Hepatocyte (in vitro differentiated cells): ENCODE data around the gene ANKRD44. TPM values are rescaled to one million over a fixed set of nuclear protein-coding genes. Genes with fewer than 3 reads are reported as not detected.

ENCODE experiments used
- DNase-seq: peaks from one replicate; pipeline ENCODE4 v3.0.0-alpha.2; 2016; ENCODE audit warnings: low spot score
- H2AFZ ChIP-seq: fragments of 200-600 bp; sonication (generic); 2 replicates; pipeline ENCODE4 v1.6.0; 2016; ENCODE audit warnings: antibody characterized with exemption, mild to moderate bottlenecking
- H3K27ac ChIP-seq: fragments of 200-600 bp; sonication (generic); 2 replicates; pipeline ENCODE4 v1.5.1; 2016; ENCODE audit warnings: mild to moderate bottlenecking
- H3K27me3 ChIP-seq: fragments of 200-600 bp; sonication (generic); 2 replicates; pipeline ENCODE4 v1.6.1; 2016
- H3K36me3 ChIP-seq: fragments of 200-600 bp; sonication (generic); replicated peaks from 2 replicates; pipeline ENCODE4 v1.5.1; 2016; ENCODE audit warnings: low read depth; ENCODE audit not compliant: insufficient read depth
- H3K4me1 ChIP-seq: fragments of 200-600 bp; sonication (generic); 2 replicates; pipeline ENCODE4 v1.5.1; 2016; ENCODE audit warnings: mild to moderate bottlenecking, moderate library complexity; ENCODE audit not compliant: insufficient read depth
- H3K4me2 ChIP-seq: fragments of 200-600 bp; sonication (generic); 2 replicates; pipeline ENCODE4 v1.6.0; 2016
- H3K4me3 ChIP-seq: fragments of 200-600 bp; sonication (generic); 2 replicates; pipeline ENCODE4 v1.5.1; 2016; ENCODE audit warnings: mild to moderate bottlenecking
- H3K79me2 ChIP-seq: fragments of 200-600 bp; sonication (generic); 2 replicates; pipeline ENCODE4 v1.6.0; 2017; ENCODE audit warnings: mild to moderate bottlenecking
- H3K9me2 ChIP-seq: fragments of 200-600 bp; sonication (generic); replicated peaks from 2 replicates; pipeline ENCODE4 v1.6.0; 2017; ENCODE audit warnings: mild to moderate bottlenecking; ENCODE audit not compliant: insufficient read depth
- H3K9me3 ChIP-seq: fragments of 200-600 bp; sonication (generic); 2 replicates; pipeline ENCODE4 v1.5.1; 2016; ENCODE audit warnings: low read depth, mild to moderate bottlenecking
- H4K20me1 ChIP-seq: fragments of 200-600 bp; sonication (generic); 2 replicates; pipeline ENCODE4 v1.6.0; 2016; ENCODE audit warnings: mild to moderate bottlenecking; ENCODE audit not compliant: insufficient read depth, poor library complexity, severe bottlenecking
- EZH2 ChIP-seq: fragments of 200-600 bp; sonication (generic); IDR thresholded peaks from 2 replicates; pipeline ENCODE4 v1.6.1; 2016; ENCODE audit warnings: antibody characterized with exemption, mild to moderate bottlenecking, borderline replicate concordance
- EZH2phosphoT487 ChIP-seq: fragments of 200-600 bp; sonication (generic); IDR thresholded peaks from one replicate; pipeline ENCODE4 v1.6.1; 2018; ENCODE audit warnings: antibody characterized with exemption, mild to moderate bottlenecking, low read depth, moderate library complexity; ENCODE audit not compliant: unreplicated experiment, severe bottlenecking
- WGBS: methylation state at CpG from one replicate; pipeline ENCODE4 v1.1.6; 2016; ENCODE audit warnings: low lambda C conversion rate; ENCODE audit errors: missing lambda C conversion rate; 5-methylcytosine and 5-hydroxymethylcytosine counted together
- polyA plus RNA-seq: library from polyadenylated mRNA; unstranded; fragments of >200 nt; fragmentation: Nextera tagmentation; extraction: Ambion mirVana; gene quantifications from 2 replicates; pipeline ENCODE4 v1.2.1, GENCODE V29; 2016
- total RNA-seq: library from RNA; depleted of rRNA; stranded (reverse); fragments of >200 nt; gene quantifications from 2 replicates; pipeline ENCODE4 v1.2.3, GENCODE V29; 2014
- TF ChIP-seq, protein P1 (sequence below): fragments of 200-600 bp; sonication (generic); IDR thresholded peaks from 2 replicates; pipeline ENCODE4 v1.5.1; 2016; ENCODE audit warnings: antibody characterized with exemption, mild to moderate bottlenecking; ENCODE audit not compliant: poor library complexity

Gene ANKRD44
- total and polyA plus RNA-seq, 2 experiments from 2014 or later: 5.9 to 9.1 TPM

- no peaks in the 10 kb centered on the region for H3K27me3 ChIP-seq
- H3K9me2 ChIP-seq: no peaks in the 10 kb centered on the region
- no peaks in the 10 kb centered on the region for H4K20me1 ChIP-seq
- no peak for DNase-seq
- no peak overlapping the region for H3K4me2 ChIP-seq
- H3K4me1 ChIP-seq: no peaks in the 10 kb centered on the region
- H3K4me3 ChIP-seq: no peak overlapping the region
- H3K27ac ChIP-seq: no peak overlapping the region
- WGBS: 83% methylated on average over 3 of the region's 3 CpGs
- no peaks in the 10 kb centered on the region for H3K79me2 ChIP-seq
- no peaks in the 10 kb centered on the region for H3K36me3 ChIP-seq
- H2AFZ ChIP-seq: no peak overlapping the region
- TF ChIP-seq EZH2phosphoT487: no peak
- TF ChIP-seq, protein P1, sequence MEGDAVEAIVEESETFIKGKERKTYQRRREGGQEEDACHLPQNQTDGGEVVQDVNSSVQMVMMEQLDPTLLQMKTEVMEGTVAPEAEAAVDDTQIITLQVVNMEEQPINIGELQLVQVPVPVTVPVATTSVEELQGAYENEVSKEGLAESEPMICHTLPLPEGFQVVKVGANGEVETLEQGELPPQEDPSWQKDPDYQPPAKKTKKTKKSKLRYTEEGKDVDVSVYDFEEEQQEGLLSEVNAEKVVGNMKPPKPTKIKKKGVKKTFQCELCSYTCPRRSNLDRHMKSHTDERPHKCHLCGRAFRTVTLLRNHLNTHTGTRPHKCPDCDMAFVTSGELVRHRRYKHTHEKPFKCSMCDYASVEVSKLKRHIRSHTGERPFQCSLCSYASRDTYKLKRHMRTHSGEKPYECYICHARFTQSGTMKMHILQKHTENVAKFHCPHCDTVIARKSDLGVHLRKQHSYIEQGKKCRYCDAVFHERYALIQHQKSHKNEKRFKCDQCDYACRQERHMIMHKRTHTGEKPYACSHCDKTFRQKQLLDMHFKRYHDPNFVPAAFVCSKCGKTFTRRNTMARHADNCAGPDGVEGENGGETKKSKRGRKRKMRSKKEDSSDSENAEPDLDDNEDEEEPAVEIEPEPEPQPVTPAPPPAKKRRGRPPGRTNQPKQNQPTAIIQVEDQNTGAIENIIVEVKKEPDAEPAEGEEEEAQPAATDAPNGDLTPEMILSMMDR: no peak
- no peak for TF ChIP-seq EZH2
- H3K9me3 ChIP-seq: no peaks in the 10 kb centered on the region
Observed at GRCh38 chr2:197327073-197327471, 16.5 kb upstream of the ANKRD44 start.

- no peaks in the 10 kb centered on the region for H3K9me3 ChIP-seq
- TF ChIP-seq EZH2phosphoT487: no peak
- TF ChIP-seq, protein P1: no peak
- TF ChIP-seq EZH2: no peak
- H3K4me3 ChIP-seq: no peak overlapping the region
- H4K20me1 ChIP-seq: no peaks in the 10 kb centered on the region
- no peaks in the 10 kb centered on the region for H3K4me1 ChIP-seq
- no peak overlapping the region for H3K27ac ChIP-seq
- no peak overlapping the region for H3K4me2 ChIP-seq
- no peaks in the 10 kb centered on the region for H3K79me2 ChIP-seq
- H3K36me3 ChIP-seq: no peaks in the 10 kb centered on the region
- no peak overlapping the region for H2AFZ ChIP-seq
- H3K27me3 ChIP-seq: no peaks in the 10 kb centered on the region
- DNase-seq: no peak
- H3K9me2 ChIP-seq: no peaks in the 10 kb centered on the region
Observed at GRCh38 chr2:197324801-197325200, 14.2 kb upstream of the ANKRD44 start.

DNA sequence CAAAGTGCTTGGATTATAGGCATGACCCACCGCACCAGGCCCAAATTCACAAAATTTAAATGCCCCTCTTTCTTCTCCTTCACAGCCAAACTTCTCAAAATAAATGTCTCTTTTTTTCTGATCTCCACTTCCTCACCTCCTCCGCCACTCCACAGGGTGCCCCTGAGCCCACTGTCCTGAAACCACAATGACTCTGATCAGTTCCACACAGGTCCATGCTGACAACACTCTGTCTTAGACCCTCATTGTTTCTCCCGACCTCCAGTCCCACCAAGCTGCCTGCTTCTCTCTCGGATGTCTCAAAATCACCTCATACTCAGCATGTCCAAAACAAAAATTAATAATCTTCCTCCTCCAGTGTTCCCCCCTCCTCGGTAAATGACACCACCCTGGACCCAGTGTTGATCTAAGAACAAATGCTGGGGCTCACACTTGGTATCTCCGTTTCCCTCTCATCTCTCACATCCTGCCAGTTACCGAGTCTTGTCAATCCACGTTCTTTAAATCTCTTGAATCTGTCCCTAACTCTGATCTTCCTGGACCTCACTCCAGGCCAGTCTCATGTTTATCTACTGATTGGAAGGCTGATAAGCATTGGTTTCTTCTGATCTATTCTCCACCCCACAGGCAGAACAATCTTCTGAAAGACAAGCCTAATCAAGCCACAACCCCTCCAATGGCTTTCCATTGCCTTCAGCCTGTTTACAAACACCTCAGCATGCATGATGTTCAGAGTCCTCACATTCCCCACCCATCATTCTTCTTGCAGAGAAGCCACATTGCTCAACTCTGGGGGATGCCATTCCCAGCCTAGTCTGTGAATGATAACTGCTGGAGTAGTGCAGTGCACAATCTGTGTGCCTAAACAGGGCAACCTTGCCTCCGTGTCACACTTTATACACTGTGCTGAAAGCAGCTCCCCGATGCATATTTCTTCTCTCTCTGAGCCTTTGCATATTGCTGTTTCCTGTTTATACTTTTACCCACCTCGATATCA, 12.4 kb upstream of the ANKRD44 start:
- no peaks in the 10 kb centered on the region for H3K4me1 ChIP-seq
- H3K9me2 ChIP-seq: no peaks in the 10 kb centered on the region
- 52% methylated on average over 11 of the region's 11 CpGs for WGBS
- H3K4me3 ChIP-seq: no peak overlapping the region
- TF ChIP-seq EZH2 (no peak), EZH2phosphoT487 (no peak)
- TF ChIP-seq, protein P1: no peak
- H3K9me3 ChIP-seq: no peaks in the 10 kb centered on the region
- no peak overlapping the region for H2AFZ ChIP-seq
- no peaks in the 10 kb centered on the region for H3K79me2 ChIP-seq
- H3K27me3 ChIP-seq: no peaks in the 10 kb centered on the region
- no peaks in the 10 kb centered on the region for H4K20me1 ChIP-seq
- DNase-seq: no peak
- H3K27ac ChIP-seq: no peak overlapping the region
- H3K4me2 ChIP-seq: no peak overlapping the region
- H3K36me3 ChIP-seq: no peaks in the 10 kb centered on the region
